K562 (cell line): ENCODE results near the gene TSHZ1. TPM values are rescaled to one million over a fixed set of nuclear protein-coding genes. Genes with fewer than 3 reads are reported as not detected.

ENCODE experiments used
- FOXM1 ChIP-seq, 2 experiments: fragments of 450-650 bp in 1 of 2; sonication (generic) in 1 of 2; formaldehyde crosslinking in 1 of 2; IDR thresholded peaks; 2 replicates each; pipeline versions ENCODE4 v1.6.1 to v1.9.0; 2017 to 2022; ENCODE audit warnings: low read depth in 2 of 2, mild to moderate bottlenecking in 2 of 2, missing genetic modification reagents in 1 of 2, moderate library complexity in 1 of 2
- NFYB ChIP-seq: IDR thresholded peaks from 2 replicates; pipeline ENCODE4 v1.6.1; 2011; ENCODE audit warnings: mild to moderate bottlenecking, moderate library complexity; ENCODE audit not compliant: insufficient read length; ENCODE audit errors: extremely low read depth
- polyA plus RNA-seq, 8 experiments: library from polyadenylated mRNA; depleted of rRNA in 4 of 8; stranded (reverse) in 5 of 8; unstranded in 3 of 8; fragments of >200 nt; fragmentation: Nextera tagmentation in 2 of 8; fragmentation: Illumina TruSeq in 1 of 8; extraction: Ambion mirVana in 2 of 8; extraction: Trizol in 1 of 8; gene quantifications; 2 replicates each; pipeline versions ENCODE4 v1.2.1 to v1.2.3, GENCODE V29; 2011 to 2014; ENCODE audit warnings: inconsistent platforms in 1 of 8, missing spikeins in 1 of 8
- total RNA-seq, 7 experiments: library from RNA; depleted of rRNA in 6 of 7; stranded (reverse); fragments of >200 nt in 6 of 7; fragmentation: Illumina TruSeq in 2 of 7; extraction: Trizol in 2 of 7; gene quantifications; 2 replicates each; pipeline versions ENCODE4 v1.2.1 to v1.2.3, GENCODE V29; 2011 to 2021; ENCODE audit warnings: low replicate concordance in 1 of 7
- TF ChIP-seq, protein P1 (sequence below): fragments of 250-450 bp; sonication (Bioruptor Pico); IDR thresholded peaks from 2 replicates; pipeline ENCODE4 v1.5.0; 2022; ENCODE audit warnings: mild to moderate bottlenecking
- TF ChIP-seq, protein P2 (sequence below): fragments of 250-450 bp; sonication (Bioruptor Pico); IDR thresholded peaks from 2 replicates; pipeline ENCODE4 v1.8.0; 2022; ENCODE audit warnings: inconsistent platforms
- TF ChIP-seq, protein P3 (sequence below): fragments of 200-600 bp; sonication (generic); IDR thresholded peaks from one replicate; pipeline ENCODE4 v1.6.1; 2012; ENCODE audit warnings: mild to moderate bottlenecking, low read depth, low read length, inconsistent platforms

The TSHZ1 gene
- total and polyA plus RNA-seq, 9 of the 15 experiments (the other 6 are each of a cell fraction or from before 2014, with no cell fraction given): 1.1 to 7.2 (median 2.7) TPM

- TF ChIP-seq, protein P1, sequence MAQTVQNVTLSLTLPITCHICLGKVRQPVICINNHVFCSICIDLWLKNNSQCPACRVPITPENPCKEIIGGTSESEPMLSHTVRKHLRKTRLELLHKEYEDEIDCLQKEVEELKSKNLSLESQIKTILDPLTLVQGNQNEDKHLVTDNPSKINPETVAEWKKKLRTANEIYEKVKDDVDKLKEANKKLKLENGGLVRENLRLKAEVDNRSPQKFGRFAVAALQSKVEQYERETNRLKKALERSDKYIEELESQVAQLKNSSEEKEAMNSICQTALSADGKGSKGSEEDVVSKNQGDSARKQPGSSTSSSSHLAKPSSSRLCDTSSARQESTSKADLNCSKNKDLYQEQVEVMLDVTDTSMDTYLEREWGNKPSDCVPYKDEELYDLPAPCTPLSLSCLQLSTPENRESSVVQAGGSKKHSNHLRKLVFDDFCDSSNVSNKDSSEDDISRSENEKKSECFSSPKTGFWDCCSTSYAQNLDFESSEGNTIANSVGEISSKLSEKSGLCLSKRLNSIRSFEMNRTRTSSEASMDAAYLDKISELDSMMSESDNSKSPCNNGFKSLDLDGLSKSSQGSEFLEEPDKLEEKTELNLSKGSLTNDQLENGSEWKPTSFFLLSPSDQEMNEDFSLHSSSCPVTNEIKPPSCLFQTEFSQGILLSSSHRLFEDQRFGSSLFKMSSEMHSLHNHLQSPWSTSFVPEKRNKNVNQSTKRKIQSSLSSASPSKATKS: no peak
- TF ChIP-seq FOXM1 (IDR thresholded peaks at IDR 0.05; ENCODE audit: low read depth) (no peak), FOXM1 (CRISPR knock-in tag; IDR thresholded peaks at IDR 0.05; ENCODE audit: low read depth) (no peak), NFYB (no peak)
- TF ChIP-seq, protein P2, sequence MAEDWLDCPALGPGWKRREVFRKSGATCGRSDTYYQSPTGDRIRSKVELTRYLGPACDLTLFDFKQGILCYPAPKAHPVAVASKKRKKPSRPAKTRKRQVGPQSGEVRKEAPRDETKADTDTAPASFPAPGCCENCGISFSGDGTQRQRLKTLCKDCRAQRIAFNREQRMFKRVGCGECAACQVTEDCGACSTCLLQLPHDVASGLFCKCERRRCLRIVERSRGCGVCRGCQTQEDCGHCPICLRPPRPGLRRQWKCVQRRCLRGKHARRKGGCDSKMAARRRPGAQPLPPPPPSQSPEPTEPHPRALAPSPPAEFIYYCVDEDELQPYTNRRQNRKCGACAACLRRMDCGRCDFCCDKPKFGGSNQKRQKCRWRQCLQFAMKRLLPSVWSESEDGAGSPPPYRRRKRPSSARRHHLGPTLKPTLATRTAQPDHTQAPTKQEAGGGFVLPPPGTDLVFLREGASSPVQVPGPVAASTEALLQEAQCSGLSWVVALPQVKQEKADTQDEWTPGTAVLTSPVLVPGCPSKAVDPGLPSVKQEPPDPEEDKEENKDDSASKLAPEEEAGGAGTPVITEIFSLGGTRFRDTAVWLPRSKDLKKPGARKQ: no peak
- TF ChIP-seq, protein P3, sequence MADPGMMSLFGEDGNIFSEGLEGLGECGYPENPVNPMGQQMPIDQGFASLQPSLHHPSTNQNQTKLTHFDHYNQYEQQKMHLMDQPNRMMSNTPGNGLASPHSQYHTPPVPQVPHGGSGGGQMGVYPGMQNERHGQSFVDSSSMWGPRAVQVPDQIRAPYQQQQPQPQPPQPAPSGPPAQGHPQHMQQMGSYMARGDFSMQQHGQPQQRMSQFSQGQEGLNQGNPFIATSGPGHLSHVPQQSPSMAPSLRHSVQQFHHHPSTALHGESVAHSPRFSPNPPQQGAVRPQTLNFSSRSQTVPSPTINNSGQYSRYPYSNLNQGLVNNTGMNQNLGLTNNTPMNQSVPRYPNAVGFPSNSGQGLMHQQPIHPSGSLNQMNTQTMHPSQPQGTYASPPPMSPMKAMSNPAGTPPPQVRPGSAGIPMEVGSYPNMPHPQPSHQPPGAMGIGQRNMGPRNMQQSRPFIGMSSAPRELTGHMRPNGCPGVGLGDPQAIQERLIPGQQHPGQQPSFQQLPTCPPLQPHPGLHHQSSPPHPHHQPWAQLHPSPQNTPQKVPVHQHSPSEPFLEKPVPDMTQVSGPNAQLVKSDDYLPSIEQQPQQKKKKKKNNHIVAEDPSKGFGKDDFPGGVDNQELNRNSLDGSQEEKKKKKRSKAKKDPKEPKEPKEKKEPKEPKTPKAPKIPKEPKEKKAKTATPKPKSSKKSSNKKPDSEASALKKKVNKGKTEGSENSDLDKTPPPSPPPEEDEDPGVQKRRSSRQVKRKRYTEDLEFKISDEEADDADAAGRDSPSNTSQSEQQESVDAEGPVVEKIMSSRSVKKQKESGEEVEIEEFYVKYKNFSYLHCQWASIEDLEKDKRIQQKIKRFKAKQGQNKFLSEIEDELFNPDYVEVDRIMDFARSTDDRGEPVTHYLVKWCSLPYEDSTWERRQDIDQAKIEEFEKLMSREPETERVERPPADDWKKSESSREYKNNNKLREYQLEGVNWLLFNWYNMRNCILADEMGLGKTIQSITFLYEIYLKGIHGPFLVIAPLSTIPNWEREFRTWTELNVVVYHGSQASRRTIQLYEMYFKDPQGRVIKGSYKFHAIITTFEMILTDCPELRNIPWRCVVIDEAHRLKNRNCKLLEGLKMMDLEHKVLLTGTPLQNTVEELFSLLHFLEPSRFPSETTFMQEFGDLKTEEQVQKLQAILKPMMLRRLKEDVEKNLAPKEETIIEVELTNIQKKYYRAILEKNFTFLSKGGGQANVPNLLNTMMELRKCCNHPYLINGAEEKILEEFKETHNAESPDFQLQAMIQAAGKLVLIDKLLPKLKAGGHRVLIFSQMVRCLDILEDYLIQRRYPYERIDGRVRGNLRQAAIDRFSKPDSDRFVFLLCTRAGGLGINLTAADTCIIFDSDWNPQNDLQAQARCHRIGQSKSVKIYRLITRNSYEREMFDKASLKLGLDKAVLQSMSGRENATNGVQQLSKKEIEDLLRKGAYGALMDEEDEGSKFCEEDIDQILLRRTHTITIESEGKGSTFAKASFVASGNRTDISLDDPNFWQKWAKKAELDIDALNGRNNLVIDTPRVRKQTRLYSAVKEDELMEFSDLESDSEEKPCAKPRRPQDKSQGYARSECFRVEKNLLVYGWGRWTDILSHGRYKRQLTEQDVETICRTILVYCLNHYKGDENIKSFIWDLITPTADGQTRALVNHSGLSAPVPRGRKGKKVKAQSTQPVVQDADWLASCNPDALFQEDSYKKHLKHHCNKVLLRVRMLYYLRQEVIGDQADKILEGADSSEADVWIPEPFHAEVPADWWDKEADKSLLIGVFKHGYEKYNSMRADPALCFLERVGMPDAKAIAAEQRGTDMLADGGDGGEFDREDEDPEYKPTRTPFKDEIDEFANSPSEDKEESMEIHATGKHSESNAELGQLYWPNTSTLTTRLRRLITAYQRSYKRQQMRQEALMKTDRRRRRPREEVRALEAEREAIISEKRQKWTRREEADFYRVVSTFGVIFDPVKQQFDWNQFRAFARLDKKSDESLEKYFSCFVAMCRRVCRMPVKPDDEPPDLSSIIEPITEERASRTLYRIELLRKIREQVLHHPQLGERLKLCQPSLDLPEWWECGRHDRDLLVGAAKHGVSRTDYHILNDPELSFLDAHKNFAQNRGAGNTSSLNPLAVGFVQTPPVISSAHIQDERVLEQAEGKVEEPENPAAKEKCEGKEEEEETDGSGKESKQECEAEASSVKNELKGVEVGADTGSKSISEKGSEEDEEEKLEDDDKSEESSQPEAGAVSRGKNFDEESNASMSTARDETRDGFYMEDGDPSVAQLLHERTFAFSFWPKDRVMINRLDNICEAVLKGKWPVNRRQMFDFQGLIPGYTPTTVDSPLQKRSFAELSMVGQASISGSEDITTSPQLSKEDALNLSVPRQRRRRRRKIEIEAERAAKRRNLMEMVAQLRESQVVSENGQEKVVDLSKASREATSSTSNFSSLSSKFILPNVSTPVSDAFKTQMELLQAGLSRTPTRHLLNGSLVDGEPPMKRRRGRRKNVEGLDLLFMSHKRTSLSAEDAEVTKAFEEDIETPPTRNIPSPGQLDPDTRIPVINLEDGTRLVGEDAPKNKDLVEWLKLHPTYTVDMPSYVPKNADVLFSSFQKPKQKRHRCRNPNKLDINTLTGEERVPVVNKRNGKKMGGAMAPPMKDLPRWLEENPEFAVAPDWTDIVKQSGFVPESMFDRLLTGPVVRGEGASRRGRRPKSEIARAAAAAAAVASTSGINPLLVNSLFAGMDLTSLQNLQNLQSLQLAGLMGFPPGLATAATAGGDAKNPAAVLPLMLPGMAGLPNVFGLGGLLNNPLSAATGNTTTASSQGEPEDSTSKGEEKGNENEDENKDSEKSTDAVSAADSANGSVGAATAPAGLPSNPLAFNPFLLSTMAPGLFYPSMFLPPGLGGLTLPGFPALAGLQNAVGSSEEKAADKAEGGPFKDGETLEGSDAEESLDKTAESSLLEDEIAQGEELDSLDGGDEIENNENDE: no peak
These were observed 96.9 kb downstream of the TSHZ1 start (continued) for GRCh38 chr18:75307530-75307929.
